ENCODE data around the gene CRABP1. TPM values are rescaled to one million over a fixed set of nuclear protein-coding genes. Genes with fewer than 3 reads are reported as not detected.

Gene CRABP1
- total and polyA plus RNA-seq, 4 donors = 1.1 TPM; not detected in 3

- Histone ChIP-seq H3K4me1 (ENCODE audit: control insufficient read depth in 5 of 5, insufficient read depth in 5 of 5, low read length in 5 of 5) (peaks cover 0 to 12% (median 0%) of the 10 kb centered on the region in 5 donors), H3K36me3 (ENCODE audit: control insufficient read depth in 4 of 4, insufficient read depth in 4 of 4, low read length in 4 of 4) (no peaks in the 10 kb centered on the region), H3K27ac (ENCODE audit: low read depth in 1 of 2, low read length in 1 of 2) (no peak overlapping the region), H3K9ac (ENCODE audit: insufficient read depth in 1 of 2, low read length in 2 of 2) (no peak overlapping the region), H3K4me3 (no peak overlapping the region), H3K9me3 (ENCODE audit: control insufficient read depth in 4 of 4, insufficient read depth in 3 of 4, low read length in 3 of 4) (no peaks in the 10 kb centered on the region), H3K27me3 (ENCODE audit: control insufficient read depth in 3 of 3, insufficient read depth in 3 of 3, low read length in 2 of 3) (no peaks in the 10 kb centered on the region)
- 92 to 94% methylated on average over 2 of the region's 2 CpGs for WGBS, 2 donors
- no peak for DNase-seq
- ATAC-seq (ENCODE audit: insufficient read depth, low FRiP score) = no peak
- no peak for TF ChIP-seq CTCF (IDR thresholded peaks at IDR 0.05; ENCODE audit: control extremely low read depth, extremely low read depth)
Observed at GRCh38 chr15:78397382-78397781, 57.2 kb downstream of the CRABP1 start.

Small RNA genes within 50 kb of the gene (small RNA-seq; reads per million reads assigned to genes)
- gene AC090607.5 (ENCODE audit: low replicate concordance) = 0.12 reads per million

Other genes starting within 250 kb of the CRABP1 start
- gene SH2D7, start 247.8 kb upstream of the CRABP1 start, total RNA-seq = under 1 TPM in 1 of 2 donors, not detected in 1; 0.25 TPM
- gene SH2D7, start 247.8 kb upstream of the CRABP1 start, polyA plus RNA-seq = under 1 TPM in 1 of 2 donors, not detected in 1; 0.04 TPM
- 1 to 10 TPM; 2.8 to 9.8 TPM for gene CIB2, start 208.9 kb upstream of the CRABP1 start, total RNA-seq
- gene CIB2, start 208.9 kb upstream of the CRABP1 start, polyA plus RNA-seq = 1 to 10 TPM in 1 of 2 donors, under 1 TPM in 1; 0.95 to 1.5 TPM
- gene IDH3A, start 191.0 kb upstream of the CRABP1 start, total RNA-seq = 10 to 100 TPM; 55.0 to 83.2 TPM
- 10 to 100 TPM; 28.6 to 36.0 TPM for gene IDH3A, start 191.0 kb upstream of the CRABP1 start, polyA plus RNA-seq
- 1 to 10 TPM; 3.5 to 7.9 TPM for gene ACSBG1, start 105.8 kb upstream of the CRABP1 start, total RNA-seq
- 1 to 10 TPM in 1 of 2 donors, under 1 TPM in 1; 0.47 to 1.5 TPM for gene ACSBG1, start 105.8 kb upstream of the CRABP1 start, polyA plus RNA-seq
- gene DNAJA4, start 75.8 kb upstream of the CRABP1 start, total RNA-seq = 10 to 100 TPM; 42.7 to 74.6 TPM
- 10 to 100 TPM; 19.3 to 25.1 TPM for gene DNAJA4, start 75.8 kb upstream of the CRABP1 start, polyA plus RNA-seq
- 10 to 100 TPM; 45.1 to 64.9 TPM for gene SKIC8, start 40.7 kb upstream of the CRABP1 start, total RNA-seq
- 10 to 100 TPM; 51.0 to 57.2 TPM for gene SKIC8, start 40.7 kb upstream of the CRABP1 start, polyA plus RNA-seq
- 10 to 100 TPM; 56.9 to 71.5 TPM for gene IREB2, start 97.9 kb downstream of the CRABP1 start, total RNA-seq
- gene IREB2, start 97.9 kb downstream of the CRABP1 start, polyA plus RNA-seq = 10 to 100 TPM in 1 of 2 donors, 1 to 10 TPM in 1; 9.8 to 19.9 TPM
- gene HYKK, start 167.2 kb downstream of the CRABP1 start, total RNA-seq = 1 to 10 TPM; 4.5 to 5.3 TPM
- gene HYKK, start 167.2 kb downstream of the CRABP1 start, polyA plus RNA-seq = 1 to 10 TPM; 1.6 to 5.7 TPM
- 100 to 1,000 TPM in 1 of 2 donors, 10 to 100 TPM in 1; 92.7 to 128 TPM for gene PSMA4, start 200.1 kb downstream of the CRABP1 start, total RNA-seq
- gene PSMA4, start 200.1 kb downstream of the CRABP1 start, polyA plus RNA-seq = 100 to 1,000 TPM; 194 to 244 TPM
- gene CHRNA5, start 225.2 kb downstream of the CRABP1 start, total RNA-seq = 1 to 10 TPM in 1 of 2 donors, under 1 TPM in 1; 0.23 to 1.3 TPM
- 1 to 10 TPM in 1 of 2 donors, under 1 TPM in 1; 0.73 to 1.1 TPM for gene CHRNA5, start 225.2 kb downstream of the CRABP1 start, polyA plus RNA-seq